ENCODE results near the gene FAM193B.

FAM193B gene

GRCh38 chr5:177504086-177505056, 50.0 kb downstream of the FAM193B start:
- DNase-seq, result no peak
- POLR2A ChIA-PET, result no interaction called here
- Histone ChIP-seq H3K27ac (ENCODE audit: insufficient read depth in 1 of 2, low read depth in 1 of 2, low read length in 2 of 2, poor library complexity in 1 of 2, severe bottlenecking in 2 of 2) (no peak overlapping the region), H3K9me3 (ENCODE audit: control extremely low read depth in 1 of 5, control insufficient read depth in 4 of 5, insufficient read depth in 2 of 5, low read depth in 1 of 5, low read length in 4 of 5) (no peaks in the 10 kb centered on the region), H3K4me1 (ENCODE audit: control extremely low read depth in 1 of 4, control insufficient read depth in 4 of 4, insufficient read depth in 4 of 4, low read length in 3 of 4) (peaks cover 0 to 32% (median 30%) of the 10 kb centered on the region in 4 experiments), H3K36me3 (ENCODE audit: control insufficient read depth in 4 of 4, insufficient read depth in 4 of 4, low read length in 3 of 4) (peaks cover 0 to 42% (median 30%) of the 10 kb centered on the region in 4 experiments), H3K4me3 (ENCODE audit: control insufficient read depth in 1 of 7, extremely low read depth in 1 of 7, insufficient read depth in 4 of 7, low read depth in 2 of 7, low read length in 6 of 7) (no peak overlapping the region), H3K27me3 (replicated peaks in 2 of 5; ENCODE audit: control insufficient read depth in 4 of 5, insufficient read depth in 5 of 5, low read length in 4 of 5) (no peaks in the 10 kb centered on the region)
- CTCF ChIA-PET, result interaction anchor here (0.7 to 12.3 kb wide), 11 partner anchors 11 to 115 kb away, joined by 3 to 206 read pairs (median 6); partner anchors contain the start of gene PDLIM7
- 94% methylated on average over 34 of the region's 47 CpGs for WGBS (ENCODE audit: insufficient coverage)

- POLR2A ChIA-PET, result no interaction called here
Measured at GRCh38 chr5:177503351-177504085, 50.8 kb downstream of the FAM193B start.

GRCh38 chr5:177502886-177503285, 51.5 kb downstream of the FAM193B start:
- 90% methylated on average over 15 of the region's 16 CpGs for WGBS (ENCODE audit: insufficient coverage)
- H3K27me3 ChIP-seq (replicated peaks in 2 of 5; ENCODE audit: control insufficient read depth in 4 of 5, insufficient read depth in 5 of 5, low read length in 4 of 5), result peaks cover 0 to 4% (median 0%) of the 10 kb centered on the region in 5 experiments
- H3K4me1 ChIP-seq (ENCODE audit: control extremely low read depth in 1 of 4, control insufficient read depth in 4 of 4, insufficient read depth in 4 of 4, low read length in 3 of 4), result peaks cover 0 to 27% (median 22%) of the 10 kb centered on the region in 4 experiments
- H3K36me3 ChIP-seq (ENCODE audit: control insufficient read depth in 4 of 4, insufficient read depth in 4 of 4, low read length in 3 of 4), result peaks cover 0 to 42% (median 30%) of the 10 kb centered on the region in 4 experiments
- POLR2A ChIA-PET, result no interaction called here
- H3K9me3 ChIP-seq (ENCODE audit: control extremely low read depth in 1 of 5, control insufficient read depth in 4 of 5, insufficient read depth in 2 of 5, low read depth in 1 of 5, low read length in 4 of 5), result no peaks in the 10 kb centered on the region
- no peak overlapping the region for H3K27ac ChIP-seq (ENCODE audit: insufficient read depth in 1 of 2, low read depth in 1 of 2, low read length in 2 of 2, poor library complexity in 1 of 2, severe bottlenecking in 2 of 2)
- DNase-seq, result no peak
- H3K4me3 ChIP-seq (ENCODE audit: control insufficient read depth in 1 of 7, extremely low read depth in 1 of 7, insufficient read depth in 4 of 7, low read depth in 2 of 7, low read length in 6 of 7), result no peak overlapping the region
- CTCF ChIA-PET, result interaction anchor here (0.9 to 18.3 kb wide), 12 partner anchors 3 to 206 kb away, joined by 3 to 206 read pairs (median 38); partner anchors contain the start of genes DOK3 and PDLIM7

More at GRCh38 chr5:177503351-177504085, 50.8 kb downstream of the FAM193B start:
- CTCF ChIA-PET, result interaction anchor here (1.0 to 12.3 kb wide), 11 partner anchors 10 to 114 kb away, joined by 3 to 206 read pairs (median 37); partner anchors contain the start of gene PDLIM7
- peaks cover 0 to 42% (median 30%) of the 10 kb centered on the region in 4 experiments for H3K36me3 ChIP-seq (ENCODE audit: control insufficient read depth in 4 of 4, insufficient read depth in 4 of 4, low read length in 3 of 4)
- peaks cover 0 to 27% (median 22%) of the 10 kb centered on the region in 4 experiments for H3K4me1 ChIP-seq (ENCODE audit: control extremely low read depth in 1 of 4, control insufficient read depth in 4 of 4, insufficient read depth in 4 of 4, low read length in 3 of 4)
- no peaks in the 10 kb centered on the region for H3K9me3 ChIP-seq (ENCODE audit: control extremely low read depth in 1 of 5, control insufficient read depth in 4 of 5, insufficient read depth in 2 of 5, low read depth in 1 of 5, low read length in 4 of 5)
- no peak overlapping the region for H3K27ac ChIP-seq (ENCODE audit: insufficient read depth in 1 of 2, low read depth in 1 of 2, low read length in 2 of 2, poor library complexity in 1 of 2, severe bottlenecking in 2 of 2)
- H3K4me3 ChIP-seq (ENCODE audit: control insufficient read depth in 1 of 7, extremely low read depth in 1 of 7, insufficient read depth in 4 of 7, low read depth in 2 of 7, low read length in 6 of 7), result no peak overlapping the region
- DNase-seq, result no peak
- 88% methylated on average over 23 of the region's 24 CpGs for WGBS (ENCODE audit: insufficient coverage)
- H3K27me3 ChIP-seq (replicated peaks in 2 of 5; ENCODE audit: control insufficient read depth in 4 of 5, insufficient read depth in 5 of 5, low read length in 4 of 5), result no peaks in the 10 kb centered on the region

GRCh38 chr5:177501874-177502678, 52.3 kb downstream of the FAM193B start:
- no peak for DNase-seq
- 80% methylated on average over 7 of the region's 9 CpGs for WGBS (ENCODE audit: insufficient coverage)
- H3K27ac ChIP-seq (ENCODE audit: insufficient read depth in 1 of 2, low read depth in 1 of 2, low read length in 2 of 2, poor library complexity in 1 of 2, severe bottlenecking in 2 of 2), result no peak overlapping the region

GRCh38 chr5:177500685-177501522, 53.5 kb downstream of the FAM193B start:
- Histone ChIP-seq H3K4me3 (ENCODE audit: control insufficient read depth in 1 of 7, extremely low read depth in 1 of 7, insufficient read depth in 4 of 7, low read depth in 2 of 7, low read length in 6 of 7) (no peak overlapping the region), H3K36me3 (ENCODE audit: control insufficient read depth in 4 of 4, insufficient read depth in 4 of 4, low read length in 3 of 4) (peaks cover 0 to 35% (median 27%) of the 10 kb centered on the region in 4 experiments), H3K27ac (ENCODE audit: insufficient read depth in 1 of 2, low read depth in 1 of 2, low read length in 2 of 2, poor library complexity in 1 of 2, severe bottlenecking in 2 of 2) (no peak overlapping the region), H3K4me1 (ENCODE audit: control extremely low read depth in 1 of 4, control insufficient read depth in 4 of 4, insufficient read depth in 4 of 4, low read length in 3 of 4) (peaks cover 0 to 33% (median 28%) of the 10 kb centered on the region in 4 experiments), H3K27me3 (replicated peaks in 2 of 5; ENCODE audit: control insufficient read depth in 4 of 5, insufficient read depth in 5 of 5, low read length in 4 of 5) (peaks cover 0 to 5% (median 0%) of the 10 kb centered on the region in 5 experiments), H3K9me3 (ENCODE audit: control extremely low read depth in 1 of 5, control insufficient read depth in 4 of 5, insufficient read depth in 2 of 5, low read depth in 1 of 5, low read length in 4 of 5) (no peaks in the 10 kb centered on the region)
- CTCF ChIA-PET, result interaction anchor here (0.7 to 18.3 kb wide), 23 partner anchors 5 to 193 kb away, joined by 3 to 206 read pairs (median 6); partner anchors contain the start of genes DDX41, DOK3, FAM193B and PDLIM7
- POLR2A ChIA-PET, result interaction anchor here (0.6 kb wide), 1 partner anchor 45 kb away, joined by 4 read pairs; no protein-coding TSS in a partner anchor
- 30% methylated on average over 9 of the region's 10 CpGs for WGBS (ENCODE audit: insufficient coverage)
- DNase-seq, result peak; percentile 74 to 80 (median 75)

More at GRCh38 chr5:177501874-177502678, 52.3 kb downstream of the FAM193B start:
- Histone ChIP-seq H3K4me3 (ENCODE audit: control insufficient read depth in 1 of 7, extremely low read depth in 1 of 7, insufficient read depth in 4 of 7, low read depth in 2 of 7, low read length in 6 of 7) (no peak overlapping the region), H3K9me3 (ENCODE audit: control extremely low read depth in 1 of 5, control insufficient read depth in 4 of 5, insufficient read depth in 2 of 5, low read depth in 1 of 5, low read length in 4 of 5) (no peaks in the 10 kb centered on the region), H3K4me1 (ENCODE audit: control extremely low read depth in 1 of 4, control insufficient read depth in 4 of 4, insufficient read depth in 4 of 4, low read length in 3 of 4) (peaks cover 0 to 23% (median 20%) of the 10 kb centered on the region in 4 experiments), H3K36me3 (ENCODE audit: control insufficient read depth in 4 of 4, insufficient read depth in 4 of 4, low read length in 3 of 4) (peaks cover 0 to 37% (median 29%) of the 10 kb centered on the region in 4 experiments), H3K27me3 (replicated peaks in 2 of 5; ENCODE audit: control insufficient read depth in 4 of 5, insufficient read depth in 5 of 5, low read length in 4 of 5) (peaks cover 0 to 5% (median 0%) of the 10 kb centered on the region in 5 experiments)
- ChIA-PET POLR2A (interaction anchor here (0.6 kb wide), 1 partner anchor 47 kb away, joined by 4 read pairs; no protein-coding TSS in a partner anchor), CTCF (interaction anchor here (0.9 to 18.3 kb wide), 22 partner anchors 4 to 206 kb away, joined by 3 to 206 read pairs (median 6); partner anchors contain the start of genes DOK3, FAM193B and PDLIM7)
